ENCODE measurements around the gene ASPSCR1.
"Not testable (repeated sequence)": the region's sequence is repeated elsewhere in the genome, so short reads cannot be mapped to it uniquely, and the experiment has no call there.

The ASPSCR1 gene

DNA sequence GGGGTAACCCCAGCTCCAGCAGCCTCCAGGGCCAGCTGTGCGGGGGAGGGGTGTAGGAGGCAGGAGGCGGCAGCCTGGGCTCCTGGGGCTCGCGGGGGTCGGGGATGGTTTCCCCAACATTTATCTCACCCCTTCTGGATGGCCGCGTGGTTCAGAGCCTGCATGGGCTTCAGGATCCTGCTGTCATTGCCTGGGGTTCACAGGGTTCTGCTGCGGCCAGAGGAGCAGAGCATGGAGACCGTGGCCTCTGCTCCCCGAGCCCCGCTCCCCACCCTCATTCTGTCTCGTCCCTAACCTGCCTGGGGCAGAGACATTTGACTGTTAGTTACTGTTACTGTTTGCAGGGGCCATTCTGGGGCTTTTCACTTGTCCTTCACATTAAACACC is 35.3 kb upstream of the ASPSCR1 start:
- no peak for DNase-seq

DNA sequence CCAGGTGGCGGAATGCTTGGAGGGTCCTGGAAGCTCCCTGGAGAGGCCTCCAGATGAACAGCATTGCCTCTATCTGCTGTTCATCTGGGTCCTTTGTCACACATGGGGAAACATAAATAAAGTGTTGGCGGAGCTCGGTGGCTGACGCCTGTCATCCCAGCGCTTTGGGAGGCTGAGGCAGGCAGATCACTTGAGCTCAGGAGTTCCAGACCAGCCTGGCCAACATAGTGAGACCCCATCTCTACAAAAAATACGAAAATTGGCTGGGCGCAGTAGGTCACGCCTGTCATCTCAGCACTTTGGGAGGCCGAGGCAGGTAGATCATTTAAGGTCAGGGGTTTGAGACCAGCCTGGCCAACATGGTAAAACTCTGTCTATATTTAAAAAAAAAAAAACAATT is 32.6 kb upstream of the ASPSCR1 start:
- no peak for DNase-seq

DNA sequence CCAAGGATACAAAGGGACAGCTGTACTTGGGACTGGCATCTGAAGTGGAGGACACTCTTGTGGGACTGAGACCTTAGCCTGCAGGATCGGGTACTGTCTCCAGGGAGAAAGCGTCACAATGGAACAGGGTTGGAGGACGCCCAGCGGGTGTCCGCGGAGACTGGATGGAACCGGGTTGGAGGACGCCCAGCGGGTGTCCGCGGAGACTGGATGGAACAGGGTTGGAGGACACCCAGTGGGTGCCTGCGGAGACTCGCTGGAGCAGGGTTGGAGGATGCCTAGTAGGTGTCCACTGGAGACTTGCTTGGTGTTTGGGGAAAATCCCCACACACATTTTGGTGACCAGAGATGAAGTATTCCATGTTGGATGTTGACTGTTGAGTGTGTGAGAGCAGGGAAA is 30.2 kb upstream of the ASPSCR1 start, which contains the start of gene MYADML2:
MYADML2 (minus strand) TSS at position 45 of the 400 bp plus-strand sequence. CDS start 5,492 bp downstream, outside the sequence.
- no peak for DNase-seq

DNA sequence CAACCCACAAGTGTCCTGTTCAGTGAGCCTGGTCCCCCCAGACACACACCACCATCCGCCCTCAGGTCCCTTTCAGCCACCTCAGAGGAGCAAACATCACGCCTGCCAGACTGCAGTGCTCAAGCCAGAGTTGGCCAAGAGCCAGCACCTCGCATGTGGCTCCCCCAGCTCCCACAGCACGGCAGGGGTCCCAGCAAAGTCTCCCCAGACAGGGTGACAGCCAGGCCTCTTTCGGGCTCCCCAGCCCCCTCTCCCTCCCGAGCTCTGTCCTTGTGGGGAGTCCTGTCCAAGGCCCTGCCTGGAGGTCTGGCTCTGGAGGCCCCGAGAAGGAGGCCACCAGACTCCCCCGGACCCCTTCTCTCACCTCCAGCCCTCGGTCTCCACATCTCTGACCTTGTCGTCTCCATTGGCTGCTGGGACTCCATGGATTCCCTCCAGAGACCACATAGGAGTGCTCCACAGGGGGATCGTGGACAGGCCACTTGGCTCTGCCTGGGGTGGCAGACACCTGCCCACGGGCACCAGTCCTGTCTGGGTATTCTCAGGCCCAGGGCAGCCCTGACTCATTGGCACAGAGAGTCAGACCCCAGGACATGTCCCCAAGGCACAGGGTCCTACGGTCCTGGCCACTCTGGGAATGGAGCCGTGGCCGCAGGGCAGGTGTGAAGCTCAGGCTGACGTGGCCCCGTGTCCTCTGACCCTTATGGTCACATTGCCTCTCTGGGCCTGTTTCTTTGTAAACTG is 28.6 kb upstream of the ASPSCR1 start:
- DNase-seq = no peak

DNA sequence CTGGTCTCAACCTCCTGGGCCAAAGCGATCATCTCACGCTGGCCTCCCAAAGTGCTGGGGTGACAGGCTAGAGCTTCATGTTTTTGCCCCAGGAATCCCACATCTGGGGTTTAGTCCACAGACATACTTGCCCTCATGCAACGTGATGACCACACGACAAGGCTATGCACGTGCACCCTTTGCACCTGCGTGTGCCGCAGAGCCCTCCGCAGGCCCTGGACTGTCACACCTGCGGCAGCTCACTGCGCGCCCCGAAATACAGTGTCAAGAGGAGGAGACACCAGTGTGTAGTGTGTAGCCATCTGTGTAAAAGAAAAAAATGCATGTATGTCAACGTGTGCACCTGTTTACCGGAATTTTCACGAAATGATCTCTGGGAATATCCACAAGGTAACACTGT is 26.9 kb upstream of the ASPSCR1 start:
- DNase-seq = no peak

DNA sequence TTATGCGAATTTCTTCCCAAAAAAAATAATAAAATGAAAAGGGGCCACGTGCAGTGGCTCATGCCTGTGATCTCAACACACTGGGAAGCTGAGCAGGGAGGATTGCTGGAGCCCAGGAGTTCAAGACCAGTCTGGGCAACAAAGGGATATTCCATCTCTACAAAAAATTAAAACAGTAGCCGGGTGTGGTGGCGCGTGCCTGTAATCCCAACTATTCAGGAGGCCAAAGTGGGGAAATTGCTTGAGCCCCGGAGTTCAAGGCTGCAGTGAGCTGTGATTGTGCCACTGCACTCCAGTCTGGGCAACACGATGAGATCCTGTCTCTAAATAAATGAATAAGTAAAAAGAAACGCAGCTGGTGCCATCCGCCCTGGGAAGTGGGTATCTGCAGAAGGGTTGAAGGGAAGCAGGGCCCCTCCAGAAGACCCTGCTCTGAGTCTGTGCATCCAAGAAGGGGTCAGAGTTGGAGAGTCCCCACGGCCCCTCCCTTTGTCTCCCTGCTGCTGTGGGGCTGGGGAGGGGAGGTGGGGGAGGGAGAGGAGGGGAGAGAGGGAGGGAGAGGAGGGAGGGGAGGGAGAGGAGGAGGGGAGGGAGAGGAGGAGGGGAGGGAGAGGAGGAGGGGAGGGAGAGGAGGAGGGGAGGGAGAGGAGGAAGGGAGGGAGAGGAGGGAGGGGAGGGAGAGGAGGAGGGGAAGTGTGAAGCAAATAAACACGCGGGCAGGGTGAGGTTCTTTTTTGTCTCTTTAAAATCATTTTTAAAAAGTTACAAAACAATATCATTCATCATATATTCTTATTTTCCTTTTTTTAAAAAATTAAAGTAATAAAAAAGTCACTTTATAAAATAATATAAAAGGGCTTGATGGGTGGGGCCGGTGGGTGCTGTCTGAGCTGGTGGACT is 25.4 kb upstream of the ASPSCR1 start:
- DNase-seq = no peak

DNA sequence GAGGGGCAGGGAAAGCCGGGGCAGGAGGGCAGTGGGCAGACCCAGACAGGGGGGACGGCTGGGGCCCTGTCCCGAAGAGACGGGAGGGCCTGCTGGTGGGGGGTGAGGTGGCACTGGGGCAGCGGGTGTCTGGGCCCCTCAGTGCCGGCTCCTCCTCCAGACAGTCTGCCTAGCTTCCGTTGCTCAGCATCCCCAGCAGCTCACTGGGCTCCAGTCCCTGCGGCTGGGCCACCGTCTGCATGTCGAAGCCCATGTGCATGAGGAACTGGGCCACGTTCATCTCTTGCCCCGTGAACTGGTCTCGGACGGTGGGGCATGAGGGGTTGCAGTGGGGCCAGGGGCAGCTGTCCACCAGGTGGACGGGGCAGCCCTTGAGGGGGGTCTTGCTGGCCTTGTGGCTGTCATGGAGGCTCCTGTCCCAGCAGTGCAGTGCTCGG is 24.6 kb upstream of the ASPSCR1 start:
- no peak for DNase-seq

DNA sequence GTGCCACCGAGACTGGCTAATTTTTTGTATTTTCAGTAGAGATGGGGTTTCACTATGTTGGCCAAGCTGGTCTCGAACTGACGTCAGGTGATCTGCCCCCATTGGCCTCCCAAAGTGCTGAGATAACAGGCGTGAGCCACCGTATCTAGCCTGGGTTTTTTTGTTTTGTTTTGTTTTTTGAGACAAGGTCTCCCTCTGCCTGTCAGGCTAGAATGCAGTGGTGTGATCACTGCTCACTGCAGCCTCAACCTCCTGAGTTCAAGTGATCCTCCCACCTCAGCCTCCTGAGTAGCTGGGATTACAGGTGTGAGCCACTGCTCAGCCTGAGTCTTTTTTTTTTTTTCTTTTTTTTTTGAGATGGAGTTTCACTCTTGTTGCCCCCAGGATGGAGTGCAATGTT is 24.0 kb upstream of the ASPSCR1 start:
- not testable (repeated sequence) for DNase-seq

DNA sequence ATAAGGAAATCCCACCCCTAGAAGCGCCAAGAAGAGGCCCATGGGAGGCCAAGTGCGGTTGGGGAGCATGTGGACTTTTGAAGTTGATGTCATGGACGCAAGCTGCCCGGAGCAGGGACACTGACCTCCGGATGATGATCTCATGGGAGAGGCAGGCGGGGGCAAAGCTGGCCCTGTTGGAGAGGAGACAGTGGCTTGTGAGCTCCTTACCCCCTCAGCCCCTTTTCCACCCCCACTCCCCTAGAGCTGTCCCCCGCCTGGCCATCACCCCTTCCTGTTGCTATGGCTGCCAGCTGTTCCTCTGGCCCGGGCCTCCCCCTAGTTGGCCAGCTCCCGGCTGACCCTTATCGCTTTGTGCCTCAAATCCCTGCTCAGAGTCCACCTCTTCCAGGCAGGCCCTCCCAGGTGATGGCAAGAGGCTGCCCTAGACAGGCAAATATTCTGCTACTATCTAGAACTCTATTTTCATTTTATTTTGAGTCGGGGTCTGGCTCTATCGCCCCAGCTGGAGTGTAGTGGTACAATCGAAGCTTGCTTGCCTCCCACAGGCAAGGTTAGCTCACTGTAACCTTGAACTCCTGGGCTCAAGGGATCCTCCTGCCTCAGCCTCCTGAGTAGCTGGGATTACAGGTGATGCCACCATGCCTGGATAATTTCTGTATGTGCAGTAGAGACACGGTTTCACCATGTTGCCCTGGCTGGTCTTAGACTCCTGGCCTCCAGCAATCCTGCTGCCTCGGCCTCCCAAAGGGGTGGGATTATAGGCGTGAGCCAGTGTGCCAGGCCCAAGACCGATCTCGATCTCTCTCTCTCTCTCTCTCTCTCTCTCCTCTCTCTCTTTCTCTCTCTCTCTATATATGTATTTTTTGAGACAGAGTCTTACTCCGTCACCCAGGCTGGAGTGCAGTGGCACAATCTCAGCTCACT is 23.0 kb upstream of the ASPSCR1 start:
- no peak for DNase-seq

DNA sequence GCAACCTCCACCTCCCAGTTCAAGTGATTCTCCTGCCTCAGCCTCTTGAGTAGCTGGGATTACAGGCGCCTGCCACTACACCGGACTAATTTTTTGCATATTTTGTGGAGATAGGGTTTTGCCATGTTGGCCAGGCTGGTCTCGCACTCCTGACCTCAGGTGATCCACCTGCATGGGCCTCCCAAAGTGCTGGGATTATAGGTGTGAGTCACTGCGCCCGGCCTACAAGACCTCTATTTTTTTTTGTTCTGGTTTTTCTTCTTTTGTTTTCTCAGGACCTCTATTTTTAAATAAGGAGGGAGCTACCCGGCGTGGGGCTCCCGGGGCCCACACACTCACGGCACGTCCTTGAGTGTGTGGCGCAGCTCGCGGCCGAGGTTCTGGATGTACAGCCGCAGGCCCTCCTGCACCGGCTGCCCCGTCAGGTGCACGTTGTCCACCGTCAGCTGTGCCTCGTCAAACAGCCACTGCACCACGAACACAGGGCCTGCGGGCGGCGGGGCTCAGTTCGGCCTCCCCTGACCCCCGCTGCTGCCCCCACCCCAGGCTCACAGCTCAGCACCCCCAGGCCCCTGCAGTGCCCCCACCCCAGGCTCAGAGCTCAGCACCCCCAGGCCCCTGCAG is 22.3 kb upstream of the ASPSCR1 start:
- no peak for DNase-seq

DNA sequence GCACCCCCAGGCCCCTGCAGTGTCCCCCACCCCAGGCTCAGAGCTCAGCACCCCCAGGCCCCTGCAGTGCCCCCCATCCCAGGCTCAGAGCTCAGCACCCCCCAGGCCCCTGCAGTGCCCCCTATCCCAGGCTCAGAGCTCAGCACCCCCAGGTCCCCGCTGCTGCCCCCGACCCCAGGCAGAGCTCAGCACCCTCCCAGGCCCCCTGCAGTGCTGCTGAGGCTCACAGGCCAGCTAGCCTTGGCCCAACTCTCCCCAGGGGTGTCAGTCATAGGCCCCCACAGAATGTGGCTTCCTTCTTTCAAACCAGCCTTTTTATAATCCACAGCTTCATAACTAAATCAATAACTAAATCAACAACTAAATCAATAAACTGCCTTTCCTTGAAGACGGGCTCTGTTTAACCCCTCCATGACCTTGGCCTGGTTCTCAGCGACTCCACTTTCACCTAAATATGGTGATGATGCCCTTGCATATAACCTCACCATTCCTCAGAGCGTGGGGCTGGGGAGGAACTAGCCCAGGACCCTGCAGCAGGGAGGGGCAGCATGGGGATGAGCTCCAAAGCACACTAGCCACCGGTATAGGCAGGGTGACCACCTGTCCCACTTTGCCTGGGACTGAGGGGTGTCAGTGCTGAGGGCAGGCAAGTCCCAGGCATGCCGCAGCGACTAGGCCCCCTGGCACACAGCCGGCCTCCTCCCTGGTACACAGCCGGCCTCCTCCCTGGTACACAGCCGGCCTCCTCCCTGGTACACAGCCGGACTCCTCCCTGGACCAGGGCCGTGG is 21.5 kb upstream of the ASPSCR1 start:
- no peak for DNase-seq

DNA sequence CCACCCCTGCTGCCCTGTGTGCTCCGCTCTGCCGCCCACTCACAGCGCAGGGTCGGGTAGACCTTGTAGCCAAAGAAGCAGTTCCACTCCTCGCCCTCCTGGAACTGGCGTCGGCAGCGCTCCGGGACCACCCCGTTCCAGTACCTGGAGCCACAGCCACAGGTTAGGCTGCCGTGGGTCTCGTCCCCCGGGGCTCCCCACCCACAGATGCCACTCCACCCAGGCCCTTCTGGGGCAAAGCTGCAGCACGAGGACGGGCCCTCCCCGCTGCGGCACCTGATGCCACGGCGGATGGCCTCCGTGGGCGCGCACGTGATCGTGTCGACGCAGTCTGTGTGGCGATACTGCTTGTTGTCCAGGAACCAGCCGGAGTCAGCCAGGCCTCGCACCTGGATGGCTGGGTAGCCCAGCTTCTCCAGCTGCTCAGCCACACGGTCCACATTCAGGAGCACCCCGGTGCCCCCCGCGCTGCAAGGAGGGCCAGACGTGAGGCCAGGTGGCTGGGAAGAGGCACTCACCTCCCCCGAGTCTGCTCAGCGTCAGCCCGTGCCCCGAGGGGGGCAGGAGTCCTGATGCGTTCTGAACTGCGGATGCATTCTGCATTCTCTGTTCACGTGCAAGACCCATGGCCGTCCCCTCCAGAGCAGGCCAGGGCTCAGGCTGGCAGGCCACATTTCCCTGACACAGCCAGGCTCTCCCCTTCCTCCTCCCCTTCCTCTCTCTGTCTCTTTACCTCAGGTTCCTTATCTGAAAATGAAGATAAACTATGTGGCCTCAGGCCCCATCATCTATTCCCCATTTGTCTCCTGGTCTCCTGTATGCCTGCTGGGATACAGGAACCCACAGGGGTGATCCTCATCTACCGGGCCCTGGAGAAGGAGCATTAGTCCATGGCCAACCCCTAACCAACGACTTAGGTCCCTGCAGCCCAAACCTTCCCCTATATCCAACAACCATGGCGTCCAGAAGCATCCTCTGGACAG is 20.5 kb upstream of the ASPSCR1 start:
- peak; percentile 69 for DNase-seq

DNA sequence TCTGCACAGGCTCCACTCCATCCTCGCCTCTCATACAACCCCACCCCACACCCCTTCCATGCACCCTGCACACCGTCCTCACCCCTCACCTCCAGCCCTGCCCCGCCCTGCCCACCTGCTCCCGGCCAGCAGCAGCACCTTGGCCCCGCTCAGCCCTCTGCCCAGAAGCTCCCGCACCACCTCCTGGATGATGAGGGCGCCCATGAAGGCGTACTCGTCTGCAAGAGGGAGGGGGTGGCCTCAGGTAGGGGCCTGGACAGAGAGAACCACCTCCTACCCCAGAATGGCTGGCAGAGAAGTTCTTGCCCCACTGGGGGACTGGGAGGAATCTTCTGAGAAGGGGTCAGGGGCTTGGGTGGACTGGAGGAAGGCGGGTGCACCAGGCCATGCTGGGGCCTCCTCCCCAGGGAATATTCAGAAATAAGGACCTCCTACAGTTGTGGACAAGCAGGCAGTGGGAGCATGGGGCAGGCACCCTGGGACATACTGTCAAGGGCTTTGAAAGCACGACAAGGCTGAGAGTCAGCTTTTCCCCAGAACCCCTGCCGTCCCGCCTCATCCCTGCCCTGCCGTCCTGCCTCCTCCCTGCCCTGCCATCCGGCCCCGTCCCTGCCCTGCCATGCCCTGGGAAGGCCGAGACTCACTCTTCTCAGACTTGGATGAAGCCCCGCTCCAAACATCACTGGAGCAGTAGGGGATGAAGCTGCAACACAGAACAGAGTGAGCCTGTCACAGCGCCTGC is 19.6 kb upstream of the ASPSCR1 start:
- DNase-seq = no peak

DNA sequence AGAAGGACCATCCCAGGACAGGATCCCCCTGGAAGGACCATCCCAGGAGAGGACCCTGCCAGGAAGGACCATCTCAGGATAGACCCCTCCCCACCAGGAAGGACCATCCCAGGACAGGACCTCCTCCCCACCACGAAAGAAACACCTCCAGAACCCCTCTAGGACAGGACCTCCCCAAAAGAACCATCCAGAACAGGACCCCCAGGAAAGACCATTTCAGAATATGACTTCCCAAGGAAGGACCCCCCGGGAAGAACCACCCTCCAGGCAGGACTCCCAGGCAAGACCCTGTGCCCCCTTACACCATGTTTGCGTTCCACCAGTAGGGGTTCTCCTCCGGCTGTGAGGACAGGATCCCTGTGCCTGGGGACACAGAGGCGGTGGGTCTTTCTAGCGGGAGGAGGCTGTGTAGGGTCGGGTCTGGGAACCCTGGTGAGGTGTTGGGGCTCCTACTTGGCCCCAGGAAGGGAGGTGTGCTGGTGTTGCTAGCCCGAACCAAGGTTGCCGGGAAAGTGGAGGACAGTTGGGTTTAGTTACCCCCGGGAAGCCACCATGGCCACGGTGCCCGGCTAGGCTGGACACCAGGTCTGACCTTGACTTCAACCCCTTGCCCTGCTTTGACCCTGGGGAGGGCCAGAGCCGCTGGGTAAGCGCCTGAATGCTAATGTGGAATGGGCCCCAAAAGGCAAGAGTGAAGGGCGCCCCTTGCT is 18.6 kb upstream of the ASPSCR1 start:
- peak; percentile 54 for DNase-seq

DNA sequence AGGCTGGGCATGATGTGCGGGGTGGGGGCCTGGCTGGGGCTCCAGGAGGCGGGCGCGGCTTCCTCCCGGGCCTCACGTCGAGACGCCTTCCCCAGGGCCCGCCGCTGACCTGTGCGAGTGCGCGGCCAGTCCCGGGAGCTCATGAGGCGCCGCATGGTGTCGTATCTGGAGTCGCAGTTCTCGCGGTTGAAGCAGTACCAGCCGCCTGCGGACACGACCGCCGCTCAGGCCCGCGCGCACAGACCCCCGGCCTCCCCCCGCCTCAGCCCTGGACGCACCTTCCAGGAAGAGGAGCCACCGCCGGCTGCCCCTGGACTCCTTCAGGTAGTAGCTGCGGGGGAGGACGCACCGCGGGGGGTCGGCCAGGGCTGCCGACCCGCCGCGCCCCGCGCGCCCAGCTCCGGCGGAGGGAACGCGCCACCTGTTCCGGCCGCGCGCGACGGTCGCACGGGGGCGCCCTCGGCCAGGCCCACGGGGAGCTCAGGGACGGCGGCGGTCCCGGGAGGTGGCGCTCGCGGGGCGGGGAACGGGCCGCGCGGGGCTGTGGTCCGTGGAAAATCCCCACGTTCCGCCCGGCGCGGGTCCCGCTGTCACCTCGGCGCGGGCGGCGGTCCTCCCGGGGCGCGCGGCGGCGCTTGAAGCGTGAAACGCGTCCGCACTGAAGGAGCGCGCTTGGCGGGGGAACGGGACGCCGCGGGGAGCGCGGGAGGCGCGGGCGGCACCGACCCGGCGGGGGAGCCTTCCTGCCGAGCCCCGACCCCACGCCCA is 17.9 kb upstream of the ASPSCR1 start:
- DNase-seq = peak; percentile 85

DNA sequence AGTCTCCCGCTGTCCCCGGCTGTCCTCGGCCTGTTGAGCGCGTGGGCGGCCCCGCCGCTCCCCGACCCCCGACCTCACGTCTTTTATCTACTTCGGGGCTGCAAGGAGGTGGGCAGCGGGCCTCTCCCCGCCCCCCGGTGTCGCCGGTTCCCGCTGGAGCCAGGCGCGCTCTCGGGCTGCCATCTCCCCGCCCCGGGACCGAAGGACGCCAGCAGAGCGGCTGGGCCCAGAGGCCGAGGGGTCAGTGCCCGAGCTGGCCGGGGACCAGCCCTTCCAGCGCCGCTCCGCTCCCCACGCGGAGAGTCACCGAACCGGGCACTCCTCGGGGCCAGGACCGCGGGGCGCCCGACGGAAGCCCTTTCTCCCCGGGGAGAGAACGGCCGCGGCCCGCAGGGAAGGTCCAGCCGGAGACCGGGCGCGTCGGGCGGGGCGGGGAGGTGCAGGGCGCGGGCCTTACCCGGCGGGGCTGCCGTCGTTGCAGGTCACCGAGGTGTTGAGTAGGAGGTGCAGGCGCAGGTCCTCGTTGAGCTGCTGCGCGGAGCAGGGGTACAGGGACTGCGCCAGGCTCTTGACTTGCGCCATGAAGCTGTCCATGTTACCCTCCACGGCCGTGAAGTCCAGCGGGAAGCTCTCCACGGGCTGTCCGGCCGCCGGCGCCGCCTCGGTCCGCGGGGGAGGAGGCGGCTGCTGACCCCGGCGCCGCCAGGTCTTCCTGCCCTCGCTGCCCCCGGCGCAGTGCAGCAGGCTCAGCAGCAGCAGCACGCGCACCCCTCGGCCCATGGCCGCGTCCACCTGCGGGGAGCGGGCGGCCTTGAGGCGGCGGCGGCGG is 17.1 kb upstream of the ASPSCR1 start:
- peak; percentile 69 for DNase-seq

DNA sequence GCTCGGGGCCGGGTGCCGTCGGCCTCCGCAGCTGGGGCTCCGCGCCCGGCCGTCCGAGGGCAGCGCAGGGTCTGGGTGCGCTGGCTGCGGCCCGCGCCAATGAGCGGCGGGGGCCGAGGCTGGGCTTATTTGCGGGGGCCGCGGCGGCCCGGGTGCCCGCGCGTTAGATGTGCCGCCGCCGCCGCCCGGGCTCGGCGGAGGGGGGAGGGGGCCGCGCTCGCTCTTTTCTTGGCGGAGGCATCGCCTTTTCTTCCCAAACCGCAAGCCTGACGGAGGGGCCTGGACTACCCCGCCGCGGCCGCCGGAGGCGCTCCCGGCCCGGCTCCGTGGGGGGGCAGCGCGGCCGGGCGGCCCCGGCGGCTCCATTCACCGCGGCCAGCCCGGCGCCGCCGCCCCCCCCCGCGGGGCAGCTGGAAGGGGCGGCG is 16.3 kb upstream of the ASPSCR1 start, which contains the start of gene NOTUM:
NOTUM (minus strand) TSS at position 101 of the 425 bp plus-strand sequence. CDS start 278 bp downstream, outside the sequence.
- peak; percentile 83 for DNase-seq
